T-helper 22 cell (primary cell): ENCODE results near the gene COPS7A.
"Not testable (repeated sequence)": the region's sequence is repeated elsewhere in the genome, so short reads cannot be mapped to it uniquely, and the experiment has no call there.

Source experiments
- DNase-seq: peaks from one replicate; pipeline ENCODE4 v3.0.0-alpha.2; 2020; ENCODE audit warnings: low read depth

The COPS7A gene

DNA sequence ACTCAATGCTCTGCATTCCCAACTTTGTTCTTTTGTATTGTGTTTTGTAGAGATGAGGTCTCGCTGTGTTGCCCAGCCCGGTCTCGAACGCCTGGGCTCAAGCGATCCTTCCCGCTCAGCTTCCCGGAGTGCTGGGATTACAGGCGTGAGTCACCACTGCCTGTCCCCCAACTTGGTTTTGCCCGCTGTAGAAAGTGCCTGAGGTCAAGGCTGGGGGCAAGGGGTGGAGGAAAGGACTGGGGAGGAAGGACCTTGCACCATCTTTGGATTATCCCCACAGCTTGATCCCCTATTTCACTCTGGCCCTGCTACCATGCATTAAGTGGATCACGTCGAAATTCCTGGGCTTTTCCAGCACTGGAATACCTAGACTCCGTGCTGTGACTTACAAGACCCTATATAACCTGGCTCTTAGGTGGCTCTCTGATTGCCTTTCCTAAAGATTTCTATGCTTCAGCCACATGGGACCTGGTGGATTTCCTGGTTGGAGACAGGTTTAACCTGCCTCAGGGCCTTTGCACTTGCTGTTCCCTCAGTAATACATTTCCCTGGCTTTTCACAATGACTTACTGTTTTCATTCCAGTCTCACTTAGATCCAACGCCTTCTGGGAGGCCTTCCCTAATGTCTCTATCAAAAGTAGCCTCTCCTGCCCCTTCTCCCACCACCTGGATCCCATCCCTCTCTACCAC, 22.6 kb upstream of the COPS7A start:
- DNase-seq = no peak

DNA sequence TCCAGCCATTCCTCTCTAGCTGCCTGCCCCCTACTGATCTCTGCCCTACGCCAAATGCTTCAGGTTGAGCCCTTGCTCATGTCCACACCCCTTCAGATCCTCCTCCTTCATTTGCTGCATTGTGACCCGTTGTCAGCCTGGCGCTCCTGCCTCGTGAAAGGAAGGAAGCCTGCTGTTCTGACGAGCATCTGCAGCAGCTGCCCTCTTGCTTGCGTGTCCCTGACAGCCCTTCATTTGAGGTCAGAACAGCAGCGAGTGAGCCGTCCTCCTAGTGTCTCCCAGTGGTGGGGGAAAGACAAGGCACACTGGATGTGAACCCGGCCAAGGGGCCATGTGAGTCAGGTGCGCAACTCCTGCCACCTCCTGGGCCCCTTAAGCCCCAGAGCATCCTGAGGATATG, 20.2 kb upstream of the COPS7A start:
- DNase-seq = no peak

- DNase-seq = not testable (repeated sequence)
Observed at GRCh38 chr12:6708351-6708750, 15.5 kb upstream of the COPS7A start.

DNA sequence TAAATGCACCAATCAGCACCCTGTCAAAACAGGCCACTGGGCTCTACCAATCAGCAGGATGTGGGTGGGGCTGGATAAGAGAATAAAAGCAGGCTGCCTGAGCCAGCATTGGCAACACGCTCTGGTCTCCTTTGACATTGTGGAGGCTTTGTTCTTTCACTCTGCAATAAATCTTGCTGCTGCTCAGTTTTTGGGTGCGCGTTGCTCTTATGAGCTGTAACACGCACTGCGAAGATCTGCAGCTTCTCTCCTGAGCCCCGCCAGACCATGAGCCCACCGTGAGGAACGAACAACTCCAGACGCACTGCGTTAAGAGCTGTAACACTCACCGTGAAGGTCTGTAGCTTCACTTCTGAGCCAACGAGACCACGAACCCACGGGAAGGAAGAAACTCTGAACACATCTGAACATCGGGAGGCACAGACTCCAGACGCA, 14.9 kb upstream of the COPS7A start:
- DNase-seq = no peak

GRCh38 chr12:6716031-6716873, 7.6 kb upstream of the COPS7A start:
- DNase-seq = not testable (repeated sequence)

DNA sequence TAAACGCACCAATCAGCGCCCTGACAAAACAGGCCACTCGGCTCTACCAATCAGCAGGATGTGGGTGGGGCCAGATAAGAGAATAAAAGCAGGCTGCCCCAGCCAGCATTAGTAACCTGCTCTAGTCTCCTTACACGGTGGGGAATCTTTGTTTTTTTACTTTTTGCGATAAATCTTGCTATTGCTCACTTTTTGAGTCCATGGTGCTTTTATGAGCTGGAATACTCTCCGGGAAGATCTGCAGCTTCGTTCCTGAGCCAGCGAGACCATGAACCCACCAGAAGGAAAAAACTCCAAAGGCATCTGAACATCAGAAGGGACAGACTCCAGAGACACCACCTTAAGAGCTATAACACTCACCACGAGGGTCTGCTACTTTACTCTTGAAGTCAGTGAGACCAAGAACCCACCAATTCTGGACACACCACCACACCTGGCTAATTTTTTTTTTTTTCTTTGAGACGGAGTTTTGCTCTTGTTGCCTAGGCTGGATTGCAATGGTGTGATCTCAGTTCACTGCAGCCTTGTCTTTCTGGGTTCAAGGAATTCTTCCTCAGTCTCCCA, 6.9 kb upstream of the COPS7A start:
- DNase-seq = no peak

GRCh38 chr12:6722863-6723262, 983 bp upstream of the COPS7A start:
- DNase-seq = no peak

DNA sequence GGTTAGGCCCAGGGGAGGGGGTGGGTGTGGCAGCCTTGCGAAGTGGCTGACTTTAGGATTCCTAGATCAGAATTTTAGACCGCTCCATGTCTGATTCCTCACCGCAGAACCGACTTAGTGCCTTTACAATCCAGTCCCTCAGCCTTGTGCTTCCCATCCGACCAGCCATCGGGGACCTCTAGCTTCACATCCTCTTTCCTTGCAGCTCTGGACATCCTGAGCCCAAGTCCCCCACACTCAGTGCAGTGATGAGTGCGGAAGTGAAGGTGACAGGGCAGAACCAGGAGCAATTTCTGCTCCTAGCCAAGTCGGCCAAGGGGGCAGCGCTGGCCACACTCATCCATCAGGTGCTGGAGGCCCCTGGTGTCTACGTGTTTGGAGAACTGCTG, 557 bp downstream of the COPS7A start:
- DNase-seq = peak; percentile 13

GRCh38 chr12:6725350-6725749, 1.5 kb downstream of the COPS7A start:
- no peak for DNase-seq

DNA sequence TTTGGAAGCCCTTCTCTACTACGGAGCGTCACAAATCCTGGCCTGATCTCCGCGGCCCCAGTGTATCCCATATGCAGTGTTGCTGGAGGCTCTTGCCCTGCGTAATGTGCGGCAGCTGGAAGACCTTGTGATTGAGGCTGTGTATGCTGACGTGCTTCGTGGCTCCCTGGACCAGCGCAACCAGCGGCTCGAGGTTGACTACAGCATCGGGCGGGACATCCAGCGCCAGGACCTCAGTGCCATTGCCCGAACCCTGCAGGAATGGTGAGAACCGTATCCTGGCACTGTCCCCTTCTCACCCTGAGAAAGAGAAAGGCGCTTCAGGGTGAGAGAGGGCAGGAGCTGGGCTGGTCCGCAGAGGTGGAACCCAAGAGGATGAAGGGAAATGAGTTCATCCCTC, 5.3 kb downstream of the COPS7A start:
- DNase-seq = no peak

GRCh38 chr12:6730169-6730568, 6.3 kb downstream of the COPS7A start:
- DNase-seq = no peak

- no peak for DNase-seq
Observed at GRCh38 chr12:6734506-6735387, 10.9 kb downstream of the COPS7A start.

- no peak for DNase-seq
Observed at GRCh38 chr12:6735448-6736191, 11.8 kb downstream of the COPS7A start.

GRCh38 chr12:6736754-6737153, 12.9 kb downstream of the COPS7A start:
- DNase-seq = no peak

DNA sequence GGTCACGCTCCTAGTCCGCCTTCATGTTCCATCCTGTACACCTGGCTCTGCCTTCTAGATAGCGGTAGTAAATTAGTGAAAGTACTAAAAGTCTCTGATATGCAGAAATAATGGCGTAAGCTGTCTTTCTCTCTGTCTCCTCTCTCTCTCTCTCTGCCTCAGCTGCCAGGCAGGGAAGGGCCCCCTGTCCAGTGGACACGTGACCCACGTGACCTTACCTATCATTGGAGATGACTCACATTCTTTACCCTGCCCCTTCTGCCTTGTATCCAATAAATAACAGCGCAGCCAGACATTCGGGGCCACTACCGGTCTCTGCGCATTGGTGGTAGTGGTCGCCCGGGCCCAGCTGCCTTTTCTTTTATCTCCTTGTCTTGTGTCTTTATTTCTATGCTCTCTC, 18.2 kb downstream of the COPS7A start:
- not testable (repeated sequence) for DNase-seq

DNA sequence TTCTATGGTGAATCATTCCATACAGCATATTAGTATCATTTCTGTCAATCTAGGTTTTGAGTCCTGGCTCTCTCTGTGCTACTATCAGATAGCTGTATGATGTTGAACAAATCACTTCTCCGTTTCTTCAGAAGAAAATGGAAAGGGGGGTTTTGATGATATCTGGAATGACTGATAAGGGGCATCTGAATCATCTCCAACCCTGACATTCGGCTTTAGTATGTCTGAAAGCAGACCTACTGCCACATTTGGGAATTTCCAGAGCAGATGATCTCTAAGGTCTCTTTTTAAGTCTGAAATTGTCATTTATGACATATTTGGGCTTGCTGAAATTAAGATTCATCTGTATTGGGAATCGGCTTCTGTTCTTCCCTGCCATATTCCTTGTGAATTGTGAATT, 19.0 kb downstream of the COPS7A start:
- no peak for DNase-seq

GRCh38 chr12:6743300-6743699, 19.5 kb downstream of the COPS7A start:
- not testable (repeated sequence) for DNase-seq

- DNase-seq = no peak
Observed at GRCh38 chr12:6745741-6746525, 22.1 kb downstream of the COPS7A start.

GRCh38 chr12:6747216-6747615, 23.4 kb downstream of the COPS7A start:
- DNase-seq = no peak

DNA sequence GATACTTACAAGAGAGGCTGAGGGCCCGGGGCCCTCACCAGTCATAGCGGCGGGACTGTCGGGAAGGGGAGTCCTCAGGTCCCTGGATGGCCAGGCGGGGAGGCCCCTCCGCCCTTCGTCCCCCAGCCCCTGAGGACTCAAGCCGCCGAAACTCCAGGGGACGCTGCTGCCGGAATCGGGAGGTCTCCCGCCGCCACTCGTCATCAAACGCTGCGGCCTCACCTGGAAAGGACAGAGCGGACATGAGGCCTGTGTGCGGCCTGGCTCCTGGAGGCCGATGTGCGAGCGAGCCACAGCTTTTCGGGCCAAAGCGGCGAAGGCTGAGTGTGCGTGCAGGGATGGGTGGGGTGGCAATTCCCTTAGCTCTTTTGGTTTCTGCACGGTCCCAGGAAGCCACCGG, 24.9 kb downstream of the COPS7A start:
- DNase-seq = no peak

- DNase-seq = no peak
Observed at GRCh38 chr12:6750506-6750905, 26.7 kb downstream of the COPS7A start.
